ENCODE data around the gene UBE2F. TPM values are rescaled to one million over a fixed set of nuclear protein-coding genes. Genes with fewer than 3 reads are reported as not detected.

Gene UBE2F
- total and polyA plus RNA-seq, 2 of the 4 experiments (the other 2 are of a cell fraction): 44.6 to 59.8 TPM

GRCh38 chr2:238091436-238092060, 124.7 kb downstream of the UBE2F start:
- Histone ChIP-seq H3K4me1 (ENCODE audit: control insufficient read depth, insufficient read depth, low read length) (no peaks in the 10 kb centered on the region), H3K23ac (ENCODE audit: low read depth, low read length) (no peak overlapping the region), H3K79me1 (ENCODE audit: low read depth in 1 of 2, low read length in 2 of 2) (no peaks in the 10 kb centered on the region), H2BK15ac (ENCODE audit: low read depth, low read length) (no peak overlapping the region), H3K9ac (ENCODE audit: low read depth, low read length) (no peak overlapping the region), H2AFZ (replicated peaks; ENCODE audit: low read length, poor library complexity) (no peak overlapping the region), H3K9me1 (ENCODE audit: insufficient read depth, low read length) (no peaks in the 10 kb centered on the region), H3K4me2 (ENCODE audit: low read depth, low read length) (no peak overlapping the region), H3K18ac (ENCODE audit: low read depth, low read length) (no peak overlapping the region), H4K5ac (ENCODE audit: low read depth, low read length) (no peak overlapping the region), H3K27me3 (ENCODE audit: control insufficient read depth, insufficient read depth, low read length) (no peaks in the 10 kb centered on the region), H4K8ac (ENCODE audit: low read depth in 2 of 2, low read length in 2 of 2) (no peak overlapping the region), H2BK5ac (ENCODE audit: low read depth, low read length, poor library complexity, severe bottlenecking) (no peak overlapping the region), H3K56ac (ENCODE audit: extremely low read depth, insufficient read depth, low read length) (no peak overlapping the region), H2AK9ac (replicated peaks; ENCODE audit: low read depth, low read length, poor library complexity) (no peak overlapping the region), H3K36me3 (ENCODE audit: control insufficient read depth, insufficient read depth, low read length) (peaks cover 4% of the 10 kb centered on the region; the same call in 1 of the 2 replicates), H3K14ac (replicated peaks; ENCODE audit: low read depth, low read length) (no peak overlapping the region), H2BK120ac (ENCODE audit: low read depth, low read length) (no peak overlapping the region), H4K91ac (ENCODE audit: insufficient read depth, low read depth, low read length) (no peak overlapping the region), H3K4ac (ENCODE audit: low read depth, low read length) (no peak overlapping the region), H3K27ac (ENCODE audit: insufficient read depth, low read length) (no peak overlapping the region), H3K9me3 (ENCODE audit: control insufficient read depth, insufficient read depth, low read length) (no peaks in the 10 kb centered on the region), H2AK5ac (ENCODE audit: low read depth, low read length) (no peak overlapping the region), H3K4me3 (ENCODE audit: insufficient read depth, low read depth, low read length) (no peak overlapping the region), H2BK20ac (ENCODE audit: low read depth, low read length) (no peak overlapping the region), H4K20me1 (ENCODE audit: insufficient read depth, low read length) (no peaks in the 10 kb centered on the region)
- intact Hi-C loops (cut with micrococcal nuclease): no loop called here
- no peak for ATAC-seq (ENCODE audit: low read depth)
- ChIA-PET CTCF (no interaction called here), POLR2A (ENCODE audit: unreplicated experiment) (no interaction called here)
- no peak for TF ChIP-seq RFX5 (IDR thresholded peaks at IDR 0.05; ENCODE audit: low read depth, low read length)
- TF ChIP-seq CTCF (conservative IDR thresholded peaks at IDR 0.05; ENCODE audit: low read depth, low read length): no peak
- TF ChIP-seq ELK1 (IDR thresholded peaks at IDR 0.05; ENCODE audit: borderline replicate concordance, low read depth, low read length): no peak
- TF ChIP-seq NFE2L2 (IDR thresholded peaks at IDR 0.05; ENCODE audit: low read depth, low read length): no peak
- TF ChIP-seq MAFK (IDR thresholded peaks at IDR 0.05; ENCODE audit: low read depth, low read length): no peak
- TF ChIP-seq CHD1 (IDR thresholded peaks at IDR 0.05; ENCODE audit: low read depth, low read length): no peak
- in situ Hi-C loops (cut with MboI; ENCODE audit: low sequenced_read_pairs): no loop called here
- 96% methylated on average over 8 of the region's 16 CpGs; no CpG with 5 or more reads in 1 of the 2 experiments for WGBS, 2 experiments (ENCODE audit: extremely low coverage in 2 of 2, insufficient read length in 1 of 2)
- dilution Hi-C loops (cut with HindIII; ENCODE audit: low sequenced_read_pairs, unreplicated experiment): no loop called here
- DNase-seq: no peak
- no TSS peak for BruUV-seq (replicated peaks)

Small RNA genes within 50 kb of the gene (microRNA-seq; reads per million reads assigned to microRNA genes)
- gene RNU6-1333P (ENCODE audit: insufficient read depth, insufficient read length): not detected

Small RNA genes within 50 kb of the gene (small RNA-seq; reads per million reads assigned to genes)
- 0 to 0.60 (median 0) reads per million in 5 experiments for gene RNU6-1333P

Other genes starting within 250 kb of the UBE2F start
- gene RBM44, start 168.2 kb upstream of the UBE2F start, total RNA-seq (2012; rRNA removed): 0.18 and 0.28 TPM in 2 replicates
- gene RBM44, start 168.2 kb upstream of the UBE2F start, polyA plus RNA-seq (2012; rRNA removed): 0.14 TPM in 2 replicates
- 15.8 and 19.2 TPM in 2 replicates for gene RAMP1, start 107.4 kb upstream of the UBE2F start, total RNA-seq (2012; rRNA removed)
- gene RAMP1, start 107.4 kb upstream of the UBE2F start, polyA plus RNA-seq (2012; rRNA removed): 77.1 and 100.0 TPM in 2 replicates
- gene SCLY, start 94.0 kb downstream of the UBE2F start, total RNA-seq (2012; rRNA removed): 8.6 and 12.2 TPM in 2 replicates
- 10.5 and 11.5 TPM in 2 replicates for gene SCLY, start 94.0 kb downstream of the UBE2F start, polyA plus RNA-seq (2012; rRNA removed)
- gene ESPNL, start 133.3 kb downstream of the UBE2F start, total RNA-seq (2012; rRNA removed): 1.4 and 2.0 TPM in 2 replicates
- gene ESPNL, start 133.3 kb downstream of the UBE2F start, polyA plus RNA-seq (2012; rRNA removed): 2.0 and 2.6 TPM in 2 replicates
- under 0.01 TPM in 1 of 2 replicates, not detected in the other for gene KLHL30, start 171.7 kb downstream of the UBE2F start, total RNA-seq (2012; rRNA removed)
- 0.03 TPM in 2 replicates for gene KLHL30, start 171.7 kb downstream of the UBE2F start, polyA plus RNA-seq (2012; rRNA removed)
- gene ERFE, start 192.0 kb downstream of the UBE2F start, total RNA-seq (2012; rRNA removed): 0.56 and 1.3 TPM in 2 replicates
- 3.5 and 3.8 TPM in 2 replicates for gene ERFE, start 192.0 kb downstream of the UBE2F start, polyA plus RNA-seq (2012; rRNA removed)
- gene ILKAP, start 236.7 kb downstream of the UBE2F start, total RNA-seq (2012; rRNA removed): 13.3 and 15.3 TPM in 2 replicates
- 44.2 and 44.4 TPM in 2 replicates for gene ILKAP, start 236.7 kb downstream of the UBE2F start, polyA plus RNA-seq (2012; rRNA removed)